ENCODE measurements around the gene LYZL2.
A peak's percentile ranks its signal among the peaks of the same experiment; 100 is the strongest.
"Not testable (repeated sequence)": the region's sequence is repeated elsewhere in the genome, so short reads cannot be mapped to it uniquely, and the experiment has no call there.

LYZL2 gene

GRCh38 chr10:30637881-30638467, 8.4 kb upstream of the LYZL2 start:
- peak; percentile 93 for DNase-seq

- DNase-seq, result no peak
These were observed 1.6 kb upstream of the LYZL2 start for GRCh38 chr10:30631188-30631587.

GRCh38 chr10:30630571-30630970, 1.0 kb upstream of the LYZL2 start:
- DNase-seq, result peak; percentile 74

- not testable (repeated sequence) for DNase-seq
These were observed 977 bp downstream of the LYZL2 start for GRCh38 chr10:30628576-30628975.

GRCh38 chr10:30626837-30627236, 2.7 kb downstream of the LYZL2 start:
- not testable (repeated sequence) for DNase-seq

GRCh38 chr10:30626196-30626595, 3.4 kb downstream of the LYZL2 start:
- DNase-seq, result not testable (repeated sequence)

- peak; percentile 82 for DNase-seq
These were observed 4.5 kb downstream of the LYZL2 start for GRCh38 chr10:30625080-30625479.

- DNase-seq, result no peak
These were observed 9.6 kb downstream of the LYZL2 start for GRCh38 chr10:30619966-30620365.

- no peak for DNase-seq
These were observed 12.5 kb downstream of the LYZL2 start for GRCh38 chr10:30617070-30617469.

- not testable (repeated sequence) for DNase-seq
These were observed 18.5 kb downstream of the LYZL2 start for GRCh38 chr10:30611041-30611440.

- no peak for DNase-seq
These were observed 21.7 kb downstream of the LYZL2 start for GRCh38 chr10:30607814-30608213.

GRCh38 chr10:30606313-30606712, 23.2 kb downstream of the LYZL2 start:
- DNase-seq, result no peak

- not testable (repeated sequence) for DNase-seq
These were observed 24.0 kb downstream of the LYZL2 start for GRCh38 chr10:30605341-30606121.

- no peak for DNase-seq
These were observed 26.0 kb downstream of the LYZL2 start for GRCh38 chr10:30603589-30603988.

GRCh38 chr10:30602747-30603146, 26.8 kb downstream of the LYZL2 start:
- DNase-seq, result no peak

- peak; percentile 15 for DNase-seq
These were observed 29.5 kb downstream of the LYZL2 start for GRCh38 chr10:30600005-30600404.

- DNase-seq, result no peak
These were observed 31.3 kb downstream of the LYZL2 start for GRCh38 chr10:30598105-30598776.

- not testable (repeated sequence) for DNase-seq
These were observed 32.1 kb downstream of the LYZL2 start for GRCh38 chr10:30597433-30597824.

- DNase-seq, result not testable (repeated sequence)
These were observed 32.8 kb downstream of the LYZL2 start for GRCh38 chr10:30596493-30597432.

GRCh38 chr10:30596013-30596412, 33.5 kb downstream of the LYZL2 start:
- no peak for DNase-seq

GRCh38 chr10:30594077-30594476, 35.5 kb downstream of the LYZL2 start:
- no peak for DNase-seq

GRCh38 chr10:30592770-30593169, 36.8 kb downstream of the LYZL2 start:
- not testable (repeated sequence) for DNase-seq

- DNase-seq, result peak; percentile 43
These were observed 38.3 kb downstream of the LYZL2 start for GRCh38 chr10:30591249-30591670.

Measured in fibroblast of skin of right biceps (primary cell).